Aorta (tissue), 5 donors: ENCODE data around the gene C11orf71. TPM values are rescaled to one million over a fixed set of nuclear protein-coding genes. Genes with fewer than 3 reads are reported as not detected.

Source experiments
- ATAC-seq: fragments of 200-7000 bp; cut with Tn5 transposase; one replicate; pipeline ENCODE4 v1.9.1; 2022; ENCODE audit warnings: moderate library complexity; ENCODE audit not compliant: low FRiP score
- DNase-seq, 2 donors: peaks; one replicate each; pipeline ENCODE4 v3.0.0-alpha.2; 2020
- H3K27ac ChIP-seq, 2 donors: one replicate each; pipeline ENCODE4 v1.5.1; 2013; ENCODE audit warnings: low read length in 2 of 2, mild to moderate bottlenecking in 2 of 2, moderate library complexity in 2 of 2, control low read depth in 1 of 2, inconsistent platforms in 1 of 2, low read depth in 1 of 2
- H3K27me3 ChIP-seq, 2 donors: one replicate each; pipeline ENCODE4 v1.6.1; 2013; ENCODE audit warnings: control low read depth in 1 of 2, low read length in 1 of 2, mild to moderate bottlenecking in 1 of 2, moderate library complexity in 1 of 2; ENCODE audit not compliant: insufficient read depth in 2 of 2, control insufficient read depth in 1 of 2
- H3K36me3 ChIP-seq, 2 donors: one replicate each; pipeline ENCODE4 v1.6.1; 2013; ENCODE audit warnings: control low read depth in 1 of 2, low read length in 1 of 2, mild to moderate bottlenecking in 1 of 2; ENCODE audit not compliant: insufficient read depth in 2 of 2, control insufficient read depth in 1 of 2
- H3K4me1 ChIP-seq, 2 donors: one replicate each; pipeline ENCODE4 v1.6.1; 2013; ENCODE audit warnings: low read length in 2 of 2, control low read depth in 1 of 2, mild to moderate bottlenecking in 1 of 2, moderate library complexity in 1 of 2; ENCODE audit not compliant: insufficient read depth in 2 of 2, control insufficient read depth in 1 of 2
- H3K4me3 ChIP-seq, 2 donors: one replicate each; pipeline ENCODE4 v1.5.1; 2013; ENCODE audit warnings: low read length in 2 of 2, control low read depth in 1 of 2, mild to moderate bottlenecking in 1 of 2
- H3K9me3 ChIP-seq: one replicate; pipeline ENCODE4 v1.6.1; 2013; ENCODE audit warnings: mild to moderate bottlenecking, low read length; ENCODE audit not compliant: control insufficient read depth
- WGBS, 2 donors: extraction: QIAGEN DNeasy Blood & Tissue Kit; methylation state at CpG; one replicate each; pipeline ENCODE4 v1.1.7; 2013; 5-methylcytosine and 5-hydroxymethylcytosine counted together
- intact Hi-C, 2 donors: fragments of 100-400 bp; cut with DNase I; formaldehyde crosslinking; loops; one replicate each; pipeline versions ENCODE4 v1.14.2 to v1.15.0; 2022
- long read RNA-seq, 2 donors: library from polyadenylated mRNA; unstranded; transcript quantifications; one replicate each; pipeline ENCODE4 v2.0.0, GENCODE V29; 2020 to 2021
- polyA plus RNA-seq, 2 donors: library from polyadenylated mRNA; stranded (reverse); fragments of 200-250 nt; gene quantifications; one replicate each; pipeline ENCODE4 v1.2.3, GENCODE V29; 2013
- total RNA-seq, 2 donors: library from RNA; stranded (reverse); fragmentation: NEBNext Ultra II Directional; extraction: Animal tissue kit (Norgen Biotek cat#: 25700); gene quantifications; one replicate each; pipeline ENCODE4 v1.2.1, GENCODE V29; 2021
- donor health status: healthy with polysubstance abuse.
- donor health status: Bipolar disorder and iron deficiency.
- donor health status: DM: no; HTN: no; CAD: no.
- donor health status: DM: no; HTN: no; CAD: no.
- donor health status: DM: yes; HTN: yes; CAD: no.

Gene C11orf71, protein sequence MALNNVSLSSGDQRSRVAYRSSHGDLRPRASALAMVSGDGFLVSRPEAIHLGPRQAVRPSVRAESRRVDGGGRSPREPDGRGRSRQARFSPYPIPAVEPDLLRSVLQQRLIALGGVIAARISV
- total RNA-seq (1 to 10 TPM; 4.4 to 4.9 TPM), polyA plus RNA-seq (1 to 10 TPM; 4.4 to 6.1 TPM)
- long read RNA-seq, donor 1, transcript C11orf71-202 (1 exons, 1,980 nt), result major isoform, 15 of 15 reads
- long read RNA-seq, donor 1, partial matches to known transcripts, result 0 of 15 reads
- long read RNA-seq, donor 1, other reads (novel, unspliced or antisense), result 0 of 15 reads
- long read RNA-seq, donor 2, partial matches to known transcripts, result 0 of 4 reads
- long read RNA-seq, donor 2, other reads (novel, unspliced or antisense), result 0 of 4 reads

GRCh38 chr11:114400216-114400914, at the start of gene C11orf71, which contains the start of gene RBM7:
Gene C11orf71, minus strand, starts transcription at chr11:114400511. Its CDS starts 180 bp downstream, at chr11:114400331.
Gene RBM7, plus strand, starts transcription at chr11:114400666. Its CDS starts 6 bp downstream, at chr11:114400672.
- intact Hi-C loops, result loop anchor here (2.0 to 10.0 kb wide), 6 partner anchors 33 to 118 kb away; partner anchors contain the start of genes REXO2 (in 2 of the 2) and NNMT (in 1 of the 2)
- no peaks in the 10 kb centered on the region for H3K27me3 ChIP-seq
- H3K4me1 ChIP-seq, result peaks cover 1 to 4% of the 10 kb centered on the region in 2 donors
- 0 to 1% methylated on average over 65 of the region's 65 CpGs for WGBS, 2 donors
- H3K9me3 ChIP-seq, result no peaks in the 10 kb centered on the region
- H3K4me3 ChIP-seq, result peak within 1 kb of the TSS; percentile 82 to 84
- no peaks in the 10 kb centered on the region for H3K36me3 ChIP-seq
- peak; percentile 98 for ATAC-seq
- DNase-seq, result peak; percentile 99 to 100
- H3K27ac ChIP-seq, result peak within 1 kb of the TSS; percentile 79 to 94

GRCh38 chr11:114449845-114450244, 49.5 kb upstream of the C11orf71 start:
- Histone ChIP-seq H3K27ac (no peak overlapping the region), H3K9me3 (no peaks in the 10 kb centered on the region), H3K4me1 (no peaks in the 10 kb centered on the region), H3K27me3 (no peaks in the 10 kb centered on the region), H3K4me3 (no peak overlapping the region), H3K36me3 (peaks cover 0 to 7% of the 10 kb centered on the region in 2 donors)
- 85 to 90% methylated on average over 6 of the region's 6 CpGs for WGBS, 2 donors
- ATAC-seq, result no peak
- DNase-seq, result no peak
- intact Hi-C loops, result loop anchor here in 1 of 2 donors (10.0 kb wide), 1 partner anchor 105 kb away; no protein-coding TSS in a partner anchor

- H3K36me3 ChIP-seq, result peaks cover 0 to 7% of the 10 kb centered on the region in 2 donors
Measured at GRCh38 chr11:114448749-114449482, 48.6 kb upstream of the C11orf71 start.

GRCh38 chr11:114447892-114448291, 47.6 kb upstream of the C11orf71 start:
- Histone ChIP-seq H3K36me3 (peaks cover 0 to 5% of the 10 kb centered on the region in 2 donors), H3K27me3 (no peaks in the 10 kb centered on the region), H3K27ac (no peak overlapping the region), H3K9me3 (no peaks in the 10 kb centered on the region), H3K4me3 (no peak overlapping the region), H3K4me1 (no peaks in the 10 kb centered on the region)
- DNase-seq (no peak), ATAC-seq (no peak)
- intact Hi-C loops, result loop anchor here in 1 of 2 donors (10.0 kb wide), 1 partner anchor 103 kb away; no protein-coding TSS in a partner anchor
- WGBS, 2 donors, result 10 to 25% methylated on average over 3 of the region's 3 CpGs

More at GRCh38 chr11:114448749-114449482, 48.6 kb upstream of the C11orf71 start:
- H3K4me1 ChIP-seq, result no peaks in the 10 kb centered on the region
- intact Hi-C loops, result loop anchor here in 1 of 2 donors (10.0 kb wide), 1 partner anchor 104 kb away; no protein-coding TSS in a partner anchor
- H3K27ac ChIP-seq, result no peak overlapping the region
- ATAC-seq, result no peak
- no peak for DNase-seq
- no peaks in the 10 kb centered on the region for H3K9me3 ChIP-seq
- WGBS, 2 donors, result 61 to 80% methylated on average over 2 of the region's 2 CpGs
- H3K4me3 ChIP-seq, result no peak overlapping the region
- H3K27me3 ChIP-seq, result no peaks in the 10 kb centered on the region

GRCh38 chr11:114447444-114447843, 47.1 kb upstream of the C11orf71 start:
- no peak for ATAC-seq
- Histone ChIP-seq H3K27ac (no peak overlapping the region), H3K4me3 (no peak overlapping the region), H3K4me1 (no peaks in the 10 kb centered on the region), H3K36me3 (peaks cover 0 to 5% of the 10 kb centered on the region in 2 donors), H3K27me3 (no peaks in the 10 kb centered on the region), H3K9me3 (no peaks in the 10 kb centered on the region)
- no peak for DNase-seq
- intact Hi-C loops, result loop anchor here in 1 of 2 donors (10.0 kb wide), 1 partner anchor 103 kb away; no protein-coding TSS in a partner anchor
- 57 to 62% methylated on average over 2 of the region's 2 CpGs for WGBS, 2 donors

DNA sequence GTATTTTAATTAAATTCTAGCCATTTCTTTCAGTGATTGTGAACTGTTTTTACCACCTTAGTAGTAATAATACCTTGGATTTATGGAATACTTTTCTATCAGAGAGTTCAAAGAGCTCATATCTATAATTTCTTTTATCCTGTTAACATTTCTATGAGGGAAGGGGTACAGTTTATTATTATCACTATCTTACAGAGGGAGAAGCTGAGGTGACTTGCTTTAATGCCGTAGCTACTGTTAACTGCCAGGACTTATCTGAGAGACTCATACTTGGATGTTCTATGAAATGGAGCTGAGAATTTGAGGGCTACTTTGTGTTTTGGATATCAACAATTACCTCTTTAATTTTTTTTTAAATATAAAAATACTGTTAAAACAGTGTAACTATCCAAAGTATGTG, 42.2 kb upstream of the C11orf71 start:
- H3K27ac ChIP-seq, result no peak overlapping the region
- H3K36me3 ChIP-seq, result peaks cover 0 to 2% of the 10 kb centered on the region in 2 donors
- 90 to 95% methylated on average over 1 of the region's 1 CpG for WGBS, 2 donors
- DNase-seq (no peak), ATAC-seq (no peak)
- H3K4me3 ChIP-seq, result no peak overlapping the region
- no peaks in the 10 kb centered on the region for H3K4me1 ChIP-seq
- intact Hi-C loops, result loop anchor here in 1 of 2 donors (10.0 kb wide), 1 partner anchor 98 kb away; no protein-coding TSS in a partner anchor
- H3K9me3 ChIP-seq, result no peaks in the 10 kb centered on the region
- H3K27me3 ChIP-seq, result no peaks in the 10 kb centered on the region

DNA sequence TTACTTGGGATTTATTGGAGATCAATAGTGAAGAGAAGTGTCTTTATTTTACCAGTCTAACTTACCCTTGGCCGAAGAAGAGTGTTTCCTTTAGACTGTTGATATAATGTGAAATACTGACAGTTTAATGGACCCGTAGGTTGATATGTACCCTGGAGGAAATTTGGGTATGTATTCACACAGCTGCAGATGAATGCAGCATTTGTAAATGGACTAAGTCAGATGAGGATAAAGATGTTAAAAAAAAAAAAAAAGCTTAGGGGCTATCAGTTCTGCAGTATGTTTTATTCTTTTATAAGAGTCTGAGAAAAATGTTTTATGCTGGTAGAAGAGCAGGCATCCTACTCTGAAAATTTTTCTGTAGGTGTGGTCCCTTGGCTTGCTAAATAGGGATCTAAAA, 41.6 kb upstream of the C11orf71 start:
- H3K4me3 ChIP-seq, result no peak overlapping the region
- DNase-seq (no peak), ATAC-seq (no peak)
- WGBS, 2 donors, result 79 to 86% methylated on average over 2 of the region's 2 CpGs
- intact Hi-C loops, result loop anchor here in 1 of 2 donors (10.0 kb wide), 1 partner anchor 97 kb away; no protein-coding TSS in a partner anchor
- no peaks in the 10 kb centered on the region for H3K4me1 ChIP-seq
- no peaks in the 10 kb centered on the region for H3K27me3 ChIP-seq
- H3K36me3 ChIP-seq, result peaks cover 0 to 2% of the 10 kb centered on the region in 2 donors
- H3K9me3 ChIP-seq, result no peaks in the 10 kb centered on the region
- H3K27ac ChIP-seq, result no peak overlapping the region
